Common myeloid progenitor, CD34-positive (primary cell): ENCODE data around the gene PCNX3.
A peak's percentile ranks its signal among the peaks of the same experiment; 100 is the strongest.

Experiments used
- CTCF ChIA-PET: fragments of 350-600 bp; sonication (Branson Sonifier 250); formaldehyde crosslinking; loops from one replicate; lab custom pipeline; 2021; ENCODE audit warnings: antibody characterized with exemption; lab: Charles Lee
- POLR2A ChIA-PET: fragments of 350-600 bp; sonication (Branson Sonifier 250); formaldehyde crosslinking; loops from one replicate; lab custom pipeline; 2021; ENCODE audit warnings: antibody characterized with exemption; lab: Charles Lee
- DNase-seq, 3 donors: peaks; one replicate each; pipeline versions ENCODE4 v3.0.0 to v3.0.0-alpha.2; 2013
- H3K27ac ChIP-seq, 2 experiments: 1 replicate in 1 of 2; 2 replicates in 1 of 2; pipeline ENCODE4 v1.7.0; 2013; ENCODE audit warnings: inconsistent platforms in 2 of 2, low read length in 2 of 2, mild to moderate bottlenecking in 2 of 2, low read depth in 1 of 2, moderate library complexity in 1 of 2; ENCODE audit not compliant: severe bottlenecking in 2 of 2, insufficient read depth in 1 of 2, poor library complexity in 1 of 2
- H3K27me3 ChIP-seq, 5 experiments: replicated peaks in 2 of 5; 1 replicate in 3 of 5; 2 replicates in 2 of 5; pipeline versions ENCODE4 v1.6.1 to v1.7.0; 2013; ENCODE audit warnings: low read length in 4 of 5, mild to moderate bottlenecking in 2 of 5, moderate library complexity in 2 of 5, inconsistent platforms in 1 of 5; ENCODE audit not compliant: insufficient read depth in 5 of 5, control insufficient read depth in 4 of 5
- H3K36me3 ChIP-seq, 4 experiments: 1 replicate in 2 of 4; 2 replicates in 2 of 4; pipeline versions ENCODE4 v1.6.1 to v1.7.0; 2013; ENCODE audit warnings: low read length in 3 of 4, control low read depth in 1 of 4, mild to moderate bottlenecking in 1 of 4; ENCODE audit not compliant: control insufficient read depth in 4 of 4, insufficient read depth in 4 of 4
- H3K4me1 ChIP-seq, 4 experiments: 1 replicate in 3 of 4; 2 replicates in 1 of 4; pipeline versions ENCODE4 v1.6.1 to v1.7.1; 2013; ENCODE audit warnings: low read length in 3 of 4, mild to moderate bottlenecking in 3 of 4, control low read depth in 1 of 4, inconsistent platforms in 1 of 4, moderate library complexity in 1 of 4; ENCODE audit not compliant: control insufficient read depth in 4 of 4, insufficient read depth in 4 of 4; ENCODE audit errors: control extremely low read depth in 1 of 4
- H3K4me3 ChIP-seq, 7 experiments: 1 replicate in 4 of 7; 2 replicates in 3 of 7; pipeline versions ENCODE4 v1.5.1 to v1.7.0; 2013; ENCODE audit warnings: mild to moderate bottlenecking in 7 of 7, low read length in 6 of 7, moderate library complexity in 6 of 7, inconsistent platforms in 2 of 7, low read depth in 2 of 7, control low read depth in 1 of 7; ENCODE audit not compliant: insufficient read depth in 4 of 7, control insufficient read depth in 1 of 7; ENCODE audit errors: extremely low read depth in 1 of 7
- H3K9me3 ChIP-seq, 5 experiments: 1 replicate in 4 of 5; 2 replicates in 1 of 5; pipeline versions ENCODE4 v1.6.1 to v1.7.1; 2013; ENCODE audit warnings: low read length in 4 of 5, mild to moderate bottlenecking in 2 of 5, inconsistent platforms in 1 of 5, low read depth in 1 of 5, moderate library complexity in 1 of 5; ENCODE audit not compliant: control insufficient read depth in 4 of 5, insufficient read depth in 2 of 5; ENCODE audit errors: control extremely low read depth in 1 of 5
- WGBS: methylation state at CpG from one replicate; pipeline ENCODE4 v1.1.5; 2013; ENCODE audit not compliant: insufficient coverage; 5-methylcytosine and 5-hydroxymethylcytosine counted together

PCNX3 gene

GRCh38 chr11:65622011-65622410, 6.4 kb downstream of the PCNX3 start:
- Histone ChIP-seq H3K36me3 (peaks cover 16 to 94% (median 58%) of the 10 kb centered on the region in 4 experiments), H3K4me1 (peaks cover 0 to 9% (median 5%) of the 10 kb centered on the region in 4 experiments), H3K27ac (no peak overlapping the region), H3K27me3 (no peaks in the 10 kb centered on the region), H3K4me3 (no peak overlapping the region), H3K9me3 (no peaks in the 10 kb centered on the region)
- ChIA-PET CTCF (interaction anchor here (0.7 to 3.9 kb wide), 5 partner anchors 10 to 155 kb away, joined by 3 to 18 read pairs (median 3); no protein-coding TSS in a partner anchor), POLR2A (no interaction called here)
- WGBS = 95% methylated on average over 14 of the region's 16 CpGs
- DNase-seq = no peak

GRCh38 chr11:65623177-65623576, 7.6 kb downstream of the PCNX3 start:
- Histone ChIP-seq H3K4me3 (no peak overlapping the region), H3K27ac (no peak overlapping the region), H3K27me3 (no peaks in the 10 kb centered on the region), H3K36me3 (peaks cover 12 to 95% (median 61%) of the 10 kb centered on the region in 4 experiments), H3K4me1 (peaks cover 0 to 5% (median 2%) of the 10 kb centered on the region in 4 experiments), H3K9me3 (no peaks in the 10 kb centered on the region)
- no peak for DNase-seq
- ChIA-PET POLR2A (no interaction called here), CTCF (interaction anchor here (1.1 to 7.7 kb wide), 8 partner anchors 9 to 236 kb away, joined by 3 to 56 read pairs (median 4); partner anchors contain the start of genes KAT5 and SIPA1)
- WGBS = 98% methylated on average over 11 of the region's 14 CpGs

- H3K27ac ChIP-seq = no peak overlapping the region
- POLR2A ChIA-PET = no interaction called here
- H3K4me3 ChIP-seq = no peak overlapping the region
- no peak for DNase-seq
- CTCF ChIA-PET = interaction anchor here (1.1 to 7.7 kb wide), 9 partner anchors 8 to 235 kb away, joined by 3 to 56 read pairs (median 5); partner anchors contain the start of genes KAT5, RELA and SIPA1
- H3K4me1 ChIP-seq = peaks cover 0 to 5% (median 2%) of the 10 kb centered on the region in 4 experiments
- 96% methylated on average over 15 of the region's 25 CpGs for WGBS
- H3K9me3 ChIP-seq = no peaks in the 10 kb centered on the region
- peaks cover 15 to 95% (median 59%) of the 10 kb centered on the region in 4 experiments for H3K36me3 ChIP-seq
- H3K27me3 ChIP-seq = no peaks in the 10 kb centered on the region
Measured at GRCh38 chr11:65623852-65624616, 8.5 kb downstream of the PCNX3 start.

- Histone ChIP-seq H3K27ac (no peak overlapping the region), H3K27me3 (no peaks in the 10 kb centered on the region), H3K4me1 (peaks cover 0 to 5% (median 2%) of the 10 kb centered on the region in 4 experiments), H3K9me3 (no peaks in the 10 kb centered on the region), H3K36me3 (peaks cover 18 to 95% (median 56%) of the 10 kb centered on the region in 4 experiments), H3K4me3 (no peak overlapping the region)
- 88% methylated on average over 15 of the region's 30 CpGs for WGBS
- POLR2A ChIA-PET = interaction anchor here (1.0 to 1.5 kb wide), 2 partner anchors 10 to 28 kb away, joined by 4 to 13 read pairs; partner anchors contain the start of gene PCNX3
- CTCF ChIA-PET = interaction anchor here (0.8 to 7.7 kb wide), 23 partner anchors 8 to 257 kb away, joined by 3 to 56 read pairs (median 6); partner anchors contain the start of genes KAT5, PCNX3, RELA and SIPA1
- DNase-seq = no peak
Measured at GRCh38 chr11:65624931-65625627, 9.5 kb downstream of the PCNX3 start.

GRCh38 chr11:65625628-65626342, 10.2 kb downstream of the PCNX3 start:
- CTCF ChIA-PET = interaction anchor here (0.7 to 7.7 kb wide), 29 partner anchors 9 to 261 kb away, joined by 3 to 56 read pairs (median 5); partner anchors contain the start of genes KAT5, PCNX3, RELA and SIPA1
- peaks cover 16 to 95% (median 57%) of the 10 kb centered on the region in 4 experiments for H3K36me3 ChIP-seq
- WGBS = 66% methylated on average over 29 of the region's 30 CpGs

GRCh38 chr11:65627202-65627601, 11.6 kb downstream of the PCNX3 start:
- H3K36me3 ChIP-seq = peaks cover 16 to 93% (median 58%) of the 10 kb centered on the region in 4 experiments
- H3K4me3 ChIP-seq = no peak overlapping the region
- no peaks in the 10 kb centered on the region for H3K9me3 ChIP-seq
- H3K27ac ChIP-seq = no peak overlapping the region
- DNase-seq = no peak
- 96% methylated on average over 12 of the region's 13 CpGs for WGBS
- ChIA-PET CTCF (interaction anchor here (0.6 to 7.7 kb wide), 18 partner anchors 11 to 259 kb away, joined by 3 to 56 read pairs (median 7); partner anchors contain the start of genes KAT5, PCNX3, RELA and SIPA1), POLR2A (no interaction called here)
- no peaks in the 10 kb centered on the region for H3K27me3 ChIP-seq
- peaks cover 0 to 5% (median 2%) of the 10 kb centered on the region in 4 experiments for H3K4me1 ChIP-seq

More at GRCh38 chr11:65625628-65626342, 10.2 kb downstream of the PCNX3 start:
- H3K9me3 ChIP-seq = no peaks in the 10 kb centered on the region
- POLR2A ChIA-PET = interaction anchor here (1.0 to 1.5 kb wide), 2 partner anchors 10 to 27 kb away, joined by 4 to 13 read pairs; partner anchors contain the start of gene PCNX3
- H3K4me1 ChIP-seq = peaks cover 0 to 5% (median 2%) of the 10 kb centered on the region in 4 experiments
- H3K27ac ChIP-seq = no peak overlapping the region
- H3K4me3 ChIP-seq = no peak overlapping the region
- peak in 2 of 3 donors; percentile 73 to 81 for DNase-seq
- H3K27me3 ChIP-seq = no peaks in the 10 kb centered on the region
